ENCODE measurements around the gene TRIM15.

Gene TRIM15

GRCh38 chr6:30204116-30204515 is 40.8 kb downstream of the TRIM15 start:
- TF ChIP-seq CTCF (IDR thresholded peaks at IDR 0.05; ENCODE audit: insufficient read depth, missing control alignments): no peak
- no peak for FAIRE-seq
- no peak for DNase-seq (ENCODE audit: insufficient read length, low spot score)

- DNase-seq (ENCODE audit: insufficient read length, low spot score) (no peak), FAIRE-seq (no peak)
- no peak for TF ChIP-seq CTCF (IDR thresholded peaks at IDR 0.05; ENCODE audit: insufficient read depth, missing control alignments)
Observed at GRCh38 chr6:30206152-30206551, 42.8 kb downstream of the TRIM15 start.

GRCh38 chr6:30206799-30207618 is 43.7 kb downstream of the TRIM15 start:
- no peak for FAIRE-seq
- no peak for DNase-seq (ENCODE audit: insufficient read length, low spot score)
- TF ChIP-seq CTCF (IDR thresholded peaks at IDR 0.05; ENCODE audit: insufficient read depth, missing control alignments): no peak

GRCh38 chr6:30207619-30208295 is 44.4 kb downstream of the TRIM15 start:
- no peak for TF ChIP-seq CTCF (IDR thresholded peaks at IDR 0.05; ENCODE audit: insufficient read depth, missing control alignments)
- DNase-seq (ENCODE audit: insufficient read length, low spot score) (no peak), FAIRE-seq (no peak)

- no peak for FAIRE-seq
- DNase-seq (ENCODE audit: insufficient read length, low spot score): no peak
- no peak for TF ChIP-seq CTCF (IDR thresholded peaks at IDR 0.05; ENCODE audit: insufficient read depth, missing control alignments)
Observed at GRCh38 chr6:30211306-30211705, 48.0 kb downstream of the TRIM15 start.

GRCh38 chr6:30211899-30212298 is 48.6 kb downstream of the TRIM15 start:
- FAIRE-seq: no peak
- TF ChIP-seq CTCF (IDR thresholded peaks at IDR 0.05; ENCODE audit: insufficient read depth, missing control alignments): no peak
- no peak for DNase-seq (ENCODE audit: insufficient read length, low spot score)

All from D721Med (cell line).